Measurements from ENCODE around the gene CBARP. TPM values are rescaled to one million over a fixed set of nuclear protein-coding genes. Genes with fewer than 3 reads are reported as not detected.

The CBARP gene
- total RNA-seq, 1 experiment from 2014 or later: 23.8 TPM

GRCh38 chr19:1279782-1280341 lies 42.1 kb upstream of the CBARP start:
- ChIA-PET RAD21 (ENCODE audit: low non-redundant PET in 1 of 2, low total read pairs in 2 of 2, uncharacterized antibody in 2 of 2, unreplicated experiment in 2 of 2) (interaction anchor here (0.5 to 1.0 kb wide), 5 partner anchors 33 to 252 kb away, joined by 3 to 4 read pairs (median 3); no protein-coding TSS in a partner anchor), POLR2A (interaction anchor here (1.0 kb wide), 1 partner anchor 11 kb away, joined by 11 read pairs; the partner anchor contains the start of gene CIRBP), CTCF (interaction anchor here (0.9 to 1.4 kb wide), 6 partner anchors 13 to 266 kb away, joined by 3 to 7 read pairs (median 4); no protein-coding TSS in a partner anchor)
- H3K79me2 ChIP-seq (ENCODE audit: insufficient read depth, low read length): peaks cover 18% of the 10 kb centered on the region
- no peaks in the 10 kb centered on the region for H3K27me3 ChIP-seq (ENCODE audit: insufficient read depth, low read length)
- H3K4me1 ChIP-seq (ENCODE audit: control insufficient read depth in 1 of 2, insufficient read depth in 2 of 2, low read length in 2 of 2): peaks cover 7 to 33% of the 10 kb centered on the region in 2 experiments; a peak in 3 of 4 replicates
- H3K27ac ChIP-seq (ENCODE audit: low read depth, low read length): peak overlapping the region; percentile 32; the same call in 1 of the 2 replicates
- ATAC-seq: peak; percentile 42
- peak; percentile 64 for DNase-seq (ENCODE audit: low read depth, low spot score)
- H3K36me3 ChIP-seq (ENCODE audit: control insufficient read depth in 1 of 2, insufficient read depth in 2 of 2, low read length in 2 of 2): peaks cover 0 to 7% of the 10 kb centered on the region in 2 experiments; a peak in 1 of 4 replicates
- intact Hi-C loops (cut with micrococcal nuclease): loop anchor here (1.0 to 10.0 kb wide), 2 partner anchors 92 to 125 kb away; partner anchors contain the start of genes DAZAP1 and GAMT
- no peaks in the 10 kb centered on the region for H4K20me1 ChIP-seq (ENCODE audit: insufficient read depth)
- no peak overlapping the region for H3K9ac ChIP-seq (ENCODE audit: low read length)
- BruUV-seq (replicated peaks): no TSS peak
- no peak overlapping the region for H3K4me2 ChIP-seq (ENCODE audit: low read length)
- H3K9me2 ChIP-seq (ENCODE audit: insufficient read depth): no peaks in the 10 kb centered on the region
- no peak overlapping the region for H3K4me3 ChIP-seq (replicated peaks in 1 of 2; ENCODE audit: low read depth in 1 of 2, low read length in 2 of 2)
- no peaks in the 10 kb centered on the region for H3K9me3 ChIP-seq (ENCODE audit: control insufficient read depth in 1 of 2, insufficient read depth in 1 of 2, low read depth in 1 of 2, low read length in 2 of 2)
- no peak overlapping the region for H2AFZ ChIP-seq (ENCODE audit: low read depth, low read length, poor library complexity, severe bottlenecking)
- TF ChIP-seq CEBPB (IDR thresholded peaks at IDR 0.05; ENCODE audit: low read depth) (no peak), EZH2phosphoT487 (IDR thresholded peaks at IDR 0.05; ENCODE audit: borderline replicate concordance) (no peak), ATF3 (IDR thresholded peaks at IDR 0.05) (no peak), SRF (IDR thresholded peaks at IDR 0.05; ENCODE audit: low read depth) (no peak), ZFX (IDR thresholded peaks at IDR 0.05) (no peak), JUND (IDR thresholded peaks at IDR 0.05) (no peak), MAX (IDR thresholded peaks at IDR 0.05) (no peak), ZNF274 (IDR thresholded peaks at IDR 0.05; ENCODE audit: low read depth, low read length) (no peak), EZH2 (IDR thresholded peaks at IDR 0.05) (no peak), CBX3 (IDR thresholded peaks at IDR 0.05; ENCODE audit: low read depth) (no peak), TCF7L2 (IDR thresholded peaks at IDR 0.05; ENCODE audit: borderline replicate concordance, extremely low read depth, insufficient read depth, insufficient read length) (no peak), POLR2AphosphoS5 (IDR thresholded peaks at IDR 0.05; ENCODE audit: low read depth, low read length) (0 out of 2 replicates have a peak, but pooled peaks have one; percentile 26), POLR2A (IDR thresholded peaks at IDR 0.05; ENCODE audit: borderline replicate concordance, extremely low read depth, insufficient read depth, insufficient read length) (no peak), EGR1 (IDR thresholded peaks at IDR 0.05; ENCODE audit: low read depth) (no peak), ZBTB33 (IDR thresholded peaks at IDR 0.05; ENCODE audit: extremely low read depth, insufficient replicate concordance, low read length) (no peak), FOSL1 (IDR thresholded peaks at IDR 0.05; ENCODE audit: low read depth) (no peak), RAD21 (IDR thresholded peaks at IDR 0.05; ENCODE audit: low read depth) (peak; percentile 91), ELF1 (IDR thresholded peaks at IDR 0.05; ENCODE audit: borderline replicate concordance, low read depth) (no peak), CTCF (IDR thresholded peaks at IDR 0.05 in 2 of 3, conservative IDR thresholded peaks at IDR 0.05 in 1 of 3; ENCODE audit: borderline replicate concordance in 1 of 3, insufficient read depth in 1 of 3, low read depth in 2 of 3, low read length in 2 of 3) (peak in 2 of 3 experiments; percentile 97 to 98; a peak in 5 of 6 replicates)
